GM10266 (cell line): ENCODE results near the gene CTF1.
A peak's percentile ranks its signal among the peaks of the same experiment; 100 is the strongest.

ENCODE experiments used
- DNase-seq: peaks from one replicate; pipeline ENCODE4 v3.0.0; 2012; ENCODE audit errors: extremely low spot score
- CTCF ChIP-seq: IDR thresholded peaks from 2 replicates; pipeline ENCODE4 v1.5.1; 2012; ENCODE audit warnings: mild to moderate bottlenecking, low read depth; ENCODE audit not compliant: control insufficient read depth, insufficient read depth; ENCODE audit errors: missing control alignments

CTF1 gene

GRCh38 chr16:30899794-30900193, 3.4 kb downstream of the CTF1 start:
- TF ChIP-seq CTCF: no peak
- DNase-seq: no peak

- DNase-seq: no peak
- TF ChIP-seq CTCF: no peak
These were observed 4.2 kb downstream of the CTF1 start for GRCh38 chr16:30900588-30900987.

GRCh38 chr16:30901201-30902028, 5.0 kb downstream of the CTF1 start:
- no peak for DNase-seq

GRCh38 chr16:30902029-30902972, 5.9 kb downstream of the CTF1 start:
- DNase-seq: peak; percentile 92
- peak; percentile 80 for TF ChIP-seq CTCF

More at GRCh38 chr16:30901201-30902028, 5.0 kb downstream of the CTF1 start:
- no peak for TF ChIP-seq CTCF

GRCh38 chr16:30903002-30903401, 6.6 kb downstream of the CTF1 start:
- DNase-seq: no peak
- no peak for TF ChIP-seq CTCF

GRCh38 chr16:30903596-30903995, 7.2 kb downstream of the CTF1 start:
- TF ChIP-seq CTCF: no peak
- no peak for DNase-seq
